Keratinocyte (primary cell): ENCODE measurements around the gene SCLY.

Experiments used
- CTCF ChIP-seq, 3 experiments: IDR thresholded peaks in 1 of 3; conservative IDR thresholded peaks in 1 of 3; optimal IDR thresholded peaks in 1 of 3; 2 replicates in 2 of 3; 3 replicates in 1 of 3; pipeline versions ENCODE3 to v1.5.1; 2011; ENCODE audit warnings: low read length in 3 of 3, mild to moderate bottlenecking in 3 of 3, moderate library complexity in 2 of 3, control low read depth in 1 of 3, inconsistent platforms in 1 of 3; ENCODE audit not compliant: insufficient read depth in 2 of 3; ENCODE audit errors: extremely low read depth in 1 of 3
- EZH2 ChIP-seq: IDR thresholded peaks from one replicate; pipeline ENCODE4 v1.6.1; 2012; ENCODE audit warnings: inconsistent platforms, mild to moderate bottlenecking, low read length, moderate library complexity

DNA sequence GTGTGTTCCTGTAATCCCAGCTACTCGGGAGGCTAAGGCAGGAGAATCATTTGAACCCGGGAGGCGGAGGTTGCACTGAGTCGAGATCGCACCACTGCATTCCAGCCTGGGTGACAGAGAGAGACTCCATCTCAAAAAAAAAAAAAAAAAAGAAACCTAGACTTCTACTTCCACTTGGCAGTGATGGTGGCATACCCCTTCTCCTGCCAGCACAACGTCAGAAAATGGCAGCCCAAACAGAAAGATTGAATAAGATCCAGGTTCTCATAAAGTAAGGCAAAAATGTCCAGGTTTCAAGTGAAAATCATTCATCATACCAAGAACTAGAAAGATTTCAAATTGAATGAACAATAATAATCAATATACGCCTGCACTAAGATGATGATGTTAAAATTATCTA lies 24.0 kb downstream of the SCLY start:
- TF ChIP-seq CTCF (optimal IDR thresholded peaks at IDR 0.05 in 1 of 3, IDR thresholded peaks at IDR 0.05 in 1 of 3, conservative IDR thresholded peaks at IDR 0.05 in 1 of 3; ENCODE audit: extremely low read depth in 1 of 3, insufficient read depth in 2 of 3, low read length in 3 of 3) = no peak
- no peak for TF ChIP-seq EZH2
